ENCODE measurements around the gene RFPL3.

RFPL3 gene

DNA sequence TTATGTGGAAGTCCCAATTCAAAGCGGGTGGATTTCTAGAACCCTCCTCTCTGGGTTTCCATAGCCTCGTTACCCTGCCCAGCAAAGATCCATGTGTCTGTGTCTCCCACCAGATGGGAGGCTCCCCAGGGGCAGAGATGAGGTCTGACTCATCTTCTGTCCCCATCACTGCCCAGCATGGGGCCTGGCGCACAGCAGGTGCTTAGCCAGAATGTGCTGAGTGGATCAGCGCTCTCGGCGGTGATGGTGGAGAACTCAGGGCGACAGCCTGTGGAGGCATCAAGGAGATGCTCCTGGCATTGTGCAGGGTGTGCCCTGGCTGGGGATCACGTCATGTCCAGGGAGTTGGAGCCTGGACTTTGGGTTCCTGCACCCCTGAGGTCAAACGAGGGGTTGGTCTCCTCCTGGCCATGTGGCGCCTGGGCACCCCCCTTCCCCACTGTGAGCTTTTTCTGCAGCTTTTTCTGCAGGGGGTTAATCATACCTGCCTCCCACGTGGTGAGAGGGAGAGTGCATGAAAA, 46.1 kb upstream of the RFPL3 start:
- TF ChIP-seq TAF1 (IDR thresholded peaks at IDR 0.05; ENCODE audit: low read depth) (no peak), ZBTB7A (IDR thresholded peaks at IDR 0.05; ENCODE audit: low read depth) (no peak), FOXM1 (IDR thresholded peaks at IDR 0.05; ENCODE audit: borderline replicate concordance, low read depth) (no peak), CEBPB (IDR thresholded peaks at IDR 0.05) (no peak), EGR1 (IDR thresholded peaks at IDR 0.05) (no peak)
- TF ChIP-seq, protein P1, sequence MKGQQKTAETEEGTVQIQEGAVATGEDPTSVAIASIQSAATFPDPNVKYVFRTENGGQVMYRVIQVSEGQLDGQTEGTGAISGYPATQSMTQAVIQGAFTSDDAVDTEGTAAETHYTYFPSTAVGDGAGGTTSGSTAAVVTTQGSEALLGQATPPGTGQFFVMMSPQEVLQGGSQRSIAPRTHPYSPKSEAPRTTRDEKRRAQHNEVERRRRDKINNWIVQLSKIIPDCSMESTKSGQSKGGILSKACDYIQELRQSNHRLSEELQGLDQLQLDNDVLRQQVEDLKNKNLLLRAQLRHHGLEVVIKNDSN (IDR thresholded peaks at IDR 0.05): no peak

DNA sequence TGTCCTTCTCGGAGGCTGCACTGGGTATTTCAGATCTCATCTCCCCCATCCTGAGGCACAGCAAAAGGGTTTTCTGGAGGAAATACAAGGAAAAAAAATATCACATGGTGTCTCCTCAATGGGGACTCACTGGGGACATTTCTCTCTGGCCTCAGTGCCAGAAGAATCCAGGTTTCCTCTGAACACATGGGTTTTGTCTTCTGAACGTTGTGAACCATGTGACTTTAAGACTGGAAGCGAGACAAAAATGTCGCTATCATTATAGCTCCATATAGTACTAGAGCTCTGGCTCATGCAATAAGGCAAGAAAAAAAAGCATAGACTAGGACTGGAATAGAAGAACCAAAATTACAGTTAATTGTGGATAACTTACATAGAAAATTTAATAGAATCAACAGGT, 44.9 kb upstream of the RFPL3 start:
- no peak for TF ChIP-seq EGR1 (IDR thresholded peaks at IDR 0.05)
- TF ChIP-seq, protein P1 (IDR thresholded peaks at IDR 0.05): no peak
- TF ChIP-seq, protein P2, sequence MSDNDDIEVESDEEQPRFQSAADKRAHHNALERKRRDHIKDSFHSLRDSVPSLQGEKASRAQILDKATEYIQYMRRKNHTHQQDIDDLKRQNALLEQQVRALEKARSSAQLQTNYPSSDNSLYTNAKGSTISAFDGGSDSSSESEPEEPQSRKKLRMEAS (IDR thresholded peaks at IDR 0.05): no peak
- no peak for TF ChIP-seq CREB1 (IDR thresholded peaks at IDR 0.05; ENCODE audit: low read depth)
- TF ChIP-seq TCF12 (IDR thresholded peaks at IDR 0.05; ENCODE audit: low read depth): no peak
- no peak for TF ChIP-seq NFIC (IDR thresholded peaks at IDR 0.05)
- no peak for TF ChIP-seq RAD21 (IDR thresholded peaks at IDR 0.05; ENCODE audit: low read depth)
- TF ChIP-seq FOXM1 (IDR thresholded peaks at IDR 0.05; ENCODE audit: borderline replicate concordance, low read depth): no peak
- no peak for TF ChIP-seq CEBPB (IDR thresholded peaks at IDR 0.05)
- no peak for TF ChIP-seq TEAD4 (IDR thresholded peaks at IDR 0.05)
- TF ChIP-seq, protein P3, sequence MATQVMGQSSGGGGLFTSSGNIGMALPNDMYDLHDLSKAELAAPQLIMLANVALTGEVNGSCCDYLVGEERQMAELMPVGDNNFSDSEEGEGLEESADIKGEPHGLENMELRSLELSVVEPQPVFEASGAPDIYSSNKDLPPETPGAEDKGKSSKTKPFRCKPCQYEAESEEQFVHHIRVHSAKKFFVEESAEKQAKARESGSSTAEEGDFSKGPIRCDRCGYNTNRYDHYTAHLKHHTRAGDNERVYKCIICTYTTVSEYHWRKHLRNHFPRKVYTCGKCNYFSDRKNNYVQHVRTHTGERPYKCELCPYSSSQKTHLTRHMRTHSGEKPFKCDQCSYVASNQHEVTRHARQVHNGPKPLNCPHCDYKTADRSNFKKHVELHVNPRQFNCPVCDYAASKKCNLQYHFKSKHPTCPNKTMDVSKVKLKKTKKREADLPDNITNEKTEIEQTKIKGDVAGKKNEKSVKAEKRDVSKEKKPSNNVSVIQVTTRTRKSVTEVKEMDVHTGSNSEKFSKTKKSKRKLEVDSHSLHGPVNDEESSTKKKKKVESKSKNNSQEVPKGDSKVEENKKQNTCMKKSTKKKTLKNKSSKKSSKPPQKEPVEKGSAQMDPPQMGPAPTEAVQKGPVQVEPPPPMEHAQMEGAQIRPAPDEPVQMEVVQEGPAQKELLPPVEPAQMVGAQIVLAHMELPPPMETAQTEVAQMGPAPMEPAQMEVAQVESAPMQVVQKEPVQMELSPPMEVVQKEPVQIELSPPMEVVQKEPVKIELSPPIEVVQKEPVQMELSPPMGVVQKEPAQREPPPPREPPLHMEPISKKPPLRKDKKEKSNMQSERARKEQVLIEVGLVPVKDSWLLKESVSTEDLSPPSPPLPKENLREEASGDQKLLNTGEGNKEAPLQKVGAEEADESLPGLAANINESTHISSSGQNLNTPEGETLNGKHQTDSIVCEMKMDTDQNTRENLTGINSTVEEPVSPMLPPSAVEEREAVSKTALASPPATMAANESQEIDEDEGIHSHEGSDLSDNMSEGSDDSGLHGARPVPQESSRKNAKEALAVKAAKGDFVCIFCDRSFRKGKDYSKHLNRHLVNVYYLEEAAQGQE (IDR thresholded peaks at IDR 0.05; ENCODE audit: low read depth): no peak
- no peak for TF ChIP-seq ZBTB7A (IDR thresholded peaks at IDR 0.05; ENCODE audit: low read depth)
- TF ChIP-seq EP300 (IDR thresholded peaks at IDR 0.05; ENCODE audit: borderline replicate concordance): no peak
- TF ChIP-seq YY1 (IDR thresholded peaks at IDR 0.05; ENCODE audit: low read depth): no peak
- no peak for TF ChIP-seq TAF1 (IDR thresholded peaks at IDR 0.05; ENCODE audit: low read depth)

DNA sequence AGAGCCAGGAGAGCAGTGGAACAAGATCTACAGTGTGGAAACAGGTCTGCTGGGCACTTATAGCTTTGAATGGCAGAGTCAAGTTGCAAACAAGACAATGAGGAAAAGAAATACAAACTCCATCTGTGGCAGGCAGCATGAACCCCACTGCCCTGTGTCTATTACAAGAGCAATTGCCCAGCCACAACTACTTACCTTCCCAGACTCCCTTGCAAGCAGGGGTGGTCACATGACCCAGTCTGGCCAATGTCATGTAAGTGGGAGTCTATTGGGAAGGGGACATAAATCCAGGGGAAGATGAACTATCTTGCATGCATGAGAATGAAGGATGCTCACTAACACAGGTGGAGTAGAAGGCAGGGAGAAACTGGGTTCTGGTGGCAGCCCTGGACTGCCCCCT, 44.1 kb upstream of the RFPL3 start:
- TF ChIP-seq EGR1 (IDR thresholded peaks at IDR 0.05): no peak
- no peak for TF ChIP-seq TAF1 (IDR thresholded peaks at IDR 0.05; ENCODE audit: low read depth)
- no peak for TF ChIP-seq NFIC (IDR thresholded peaks at IDR 0.05)
- TF ChIP-seq, protein P1 (IDR thresholded peaks at IDR 0.05): peak; percentile 66

DNA sequence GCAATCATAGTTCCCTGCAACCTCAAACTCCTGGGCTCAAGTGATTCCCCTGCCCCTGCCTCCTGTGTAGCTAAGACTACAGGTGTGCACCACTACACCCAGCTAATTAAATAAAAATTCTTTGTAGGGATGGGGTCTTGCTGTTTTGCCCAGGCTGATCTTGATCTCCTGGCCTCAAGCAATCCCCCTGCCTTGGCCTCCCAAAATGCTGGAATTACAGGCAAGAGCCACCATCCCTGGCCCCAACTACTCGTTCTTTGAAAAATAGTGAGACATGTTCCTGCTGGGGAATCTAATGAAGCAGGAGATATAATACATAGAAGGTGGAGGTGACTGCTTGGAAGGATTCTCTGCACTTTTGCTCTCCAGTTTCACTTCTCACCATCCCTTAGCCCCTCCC, 40.1 kb upstream of the RFPL3 start:
- no peak for TF ChIP-seq FOXM1 (IDR thresholded peaks at IDR 0.05; ENCODE audit: borderline replicate concordance, low read depth)
- TF ChIP-seq TCF12 (IDR thresholded peaks at IDR 0.05; ENCODE audit: low read depth): no peak
- TF ChIP-seq CREB1 (IDR thresholded peaks at IDR 0.05; ENCODE audit: low read depth): no peak
- no peak for TF ChIP-seq TEAD4 (IDR thresholded peaks at IDR 0.05)
- TF ChIP-seq, protein P1 (IDR thresholded peaks at IDR 0.05): no peak
- no peak for TF ChIP-seq TAF1 (IDR thresholded peaks at IDR 0.05; ENCODE audit: low read depth)
- no peak for TF ChIP-seq EGR1 (IDR thresholded peaks at IDR 0.05)
- no peak for TF ChIP-seq CEBPB (IDR thresholded peaks at IDR 0.05)
- TF ChIP-seq RAD21 (IDR thresholded peaks at IDR 0.05; ENCODE audit: low read depth): no peak
- no peak for TF ChIP-seq YY1 (IDR thresholded peaks at IDR 0.05; ENCODE audit: low read depth)
- TF ChIP-seq ZBTB7A (IDR thresholded peaks at IDR 0.05; ENCODE audit: low read depth): no peak
- TF ChIP-seq, protein P3 (IDR thresholded peaks at IDR 0.05; ENCODE audit: low read depth): no peak
- TF ChIP-seq EP300 (IDR thresholded peaks at IDR 0.05; ENCODE audit: borderline replicate concordance): no peak
- no peak for TF ChIP-seq NFIC (IDR thresholded peaks at IDR 0.05)
- TF ChIP-seq, protein P2 (IDR thresholded peaks at IDR 0.05): no peak

DNA sequence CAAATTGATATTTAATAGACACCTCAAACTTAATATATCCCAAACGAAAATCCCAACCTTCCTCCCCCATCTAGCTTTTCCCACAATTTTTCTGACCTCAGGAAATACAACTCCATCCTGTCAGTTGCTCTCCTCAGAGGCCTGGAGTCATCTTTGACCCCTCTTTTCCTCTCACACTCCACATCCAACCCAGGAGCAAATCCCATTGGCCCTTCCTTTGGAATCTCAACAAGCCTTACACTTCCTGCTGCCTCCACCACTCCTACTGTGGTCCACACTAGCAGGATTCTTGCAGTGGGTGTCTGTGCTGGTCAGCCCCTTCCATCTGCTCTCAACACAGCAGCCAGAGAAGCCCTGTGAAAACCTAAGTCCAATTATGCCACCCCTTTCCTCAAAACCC, 39.3 kb upstream of the RFPL3 start:
- TF ChIP-seq, protein P1 (IDR thresholded peaks at IDR 0.05): no peak
- TF ChIP-seq, protein P3 (IDR thresholded peaks at IDR 0.05; ENCODE audit: low read depth): no peak
- no peak for TF ChIP-seq ZBTB7A (IDR thresholded peaks at IDR 0.05; ENCODE audit: low read depth)

Data from Ishikawa (cell line).